GM19023 (cell line): ENCODE data around the gene GPR21.

Experiments
- ATAC-seq: cut with Tn5 transposase; IDR thresholded peaks from one replicate; pipeline ENCODE4 v1.9.1; 2021; ENCODE audit warnings: mild to moderate bottlenecking, moderate library complexity; ENCODE audit not compliant: unreplicated experiment

Gene GPR21

GRCh38 chr9:123033864-123034601, 566 bp downstream of the GPR21 start:
- ATAC-seq, result no peak

- no peak for ATAC-seq
Measured at GRCh38 chr9:123034881-123035510, 1.5 kb downstream of the GPR21 start.

- ATAC-seq, result no peak
Measured at GRCh38 chr9:123035791-123036190, 2.3 kb downstream of the GPR21 start.

GRCh38 chr9:123036893-123037545, 3.6 kb downstream of the GPR21 start:
- no peak for ATAC-seq

GRCh38 chr9:123039617-123040219, 6.3 kb downstream of the GPR21 start:
- no peak for ATAC-seq

GRCh38 chr9:123040801-123041200, 7.3 kb downstream of the GPR21 start:
- ATAC-seq, result no peak

- ATAC-seq, result no peak
Measured at GRCh38 chr9:123041489-123041888, 8.0 kb downstream of the GPR21 start.

GRCh38 chr9:123043081-123043939, 9.8 kb downstream of the GPR21 start:
- no peak for ATAC-seq

GRCh38 chr9:123044586-123044985, 11.1 kb downstream of the GPR21 start:
- ATAC-seq, result no peak

GRCh38 chr9:123046406-123047195, 13.1 kb downstream of the GPR21 start:
- no peak for ATAC-seq

GRCh38 chr9:123048748-123049147, 15.3 kb downstream of the GPR21 start:
- ATAC-seq, result no peak

- no peak for ATAC-seq
Measured at GRCh38 chr9:123049589-123050222, 16.2 kb downstream of the GPR21 start.

GRCh38 chr9:123053046-123053445, 19.6 kb downstream of the GPR21 start:
- ATAC-seq, result no peak

- ATAC-seq, result no peak
Measured at GRCh38 chr9:123053711-123054110, 20.2 kb downstream of the GPR21 start.

GRCh38 chr9:123058834-123059233, 25.4 kb downstream of the GPR21 start:
- ATAC-seq, result no peak

GRCh38 chr9:123059472-123060220, 26.2 kb downstream of the GPR21 start:
- no peak for ATAC-seq

- no peak for ATAC-seq
Measured at GRCh38 chr9:123061216-123061615, 27.7 kb downstream of the GPR21 start.

- ATAC-seq, result no peak
Measured at GRCh38 chr9:123062351-123063176, 29.1 kb downstream of the GPR21 start.
